SK-N-SH (cell line): ENCODE measurements around the gene SLC7A11.

ENCODE experiments used
- CTCF ChIP-seq: fragments of 200-600 bp; sonication (generic); IDR thresholded peaks from 2 replicates; pipeline ENCODE4 v1.6.1; 2017; ENCODE audit warnings: antibody characterized with exemption, mild to moderate bottlenecking, moderate library complexity
- EP300 ChIP-seq, 2 experiments: IDR thresholded peaks; 2 replicates each; pipeline versions ENCODE4 v1.4.0 to v1.6.1; 2012; ENCODE audit warnings: borderline replicate concordance in 1 of 2, low read depth in 1 of 2, low read length in 1 of 2

GRCh38 chr4:138229160-138229559 lies 13.0 kb downstream of the SLC7A11 start:
- TF ChIP-seq CTCF (no peak), EP300 (IDR thresholded peaks at IDR 0.05; ENCODE audit: borderline replicate concordance in 1 of 2, low read depth in 1 of 2, low read length in 1 of 2) (no peak)
